ENCODE results near the gene ZNF12. TPM values are rescaled to one million over a fixed set of nuclear protein-coding genes. Genes with fewer than 3 reads are reported as not detected.

ZNF12 gene
- polyA plus RNA-seq, 3 donors, result 4.9 to 8.1 (median 5.7) TPM

DNA sequence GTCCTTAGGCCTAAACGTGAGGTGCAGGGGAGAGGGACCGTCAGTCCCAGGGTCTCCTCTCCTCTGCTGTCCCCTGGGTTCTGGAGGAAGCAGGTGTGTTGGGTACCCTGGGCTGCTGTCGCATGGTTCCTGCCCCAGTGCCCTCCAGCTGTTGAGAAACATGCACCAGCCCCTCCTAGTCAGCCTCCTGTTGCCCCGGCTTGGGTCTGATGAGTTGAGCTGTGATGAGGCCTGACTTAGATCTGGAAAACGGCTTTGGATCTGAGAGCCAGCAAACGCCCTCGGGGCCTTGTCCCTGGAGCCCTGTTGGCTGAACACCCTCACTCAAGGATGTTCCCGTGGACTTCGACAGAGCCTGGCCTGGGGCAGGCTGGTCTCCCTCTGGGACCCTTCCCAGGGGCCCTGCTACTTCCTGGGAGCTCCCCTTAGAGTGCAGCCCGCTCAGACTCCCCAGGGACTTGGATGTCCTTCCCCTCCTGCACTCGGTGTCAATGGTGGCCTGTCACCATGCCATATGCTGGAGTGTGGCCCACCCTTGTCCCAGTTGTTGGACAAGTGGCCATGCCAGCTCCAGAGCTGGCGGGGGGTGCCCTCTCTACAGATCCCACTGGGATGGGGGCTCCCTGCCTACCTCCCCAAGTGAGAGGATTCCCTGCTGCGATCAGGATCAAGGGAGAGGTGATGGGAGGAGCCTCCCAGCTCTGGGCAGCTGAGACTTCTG is 57.3 kb downstream of the ZNF12 start:
- DNase-seq, result peak in 1 of 3 donors; percentile 1
- peaks cover 76 to 90% of the 10 kb centered on the region in 2 donors for H3K36me3 ChIP-seq (replicated peaks in 1 of 2; ENCODE audit: control insufficient read depth in 1 of 2, insufficient read depth in 2 of 2, low read length in 2 of 2)
- no peak overlapping the region for H3K9ac ChIP-seq (ENCODE audit: insufficient read depth, low read length, poor library complexity, severe bottlenecking)
- no peak overlapping the region for H2AFZ ChIP-seq (ENCODE audit: insufficient read depth, low read depth, low read length, poor library complexity, severe bottlenecking)
- no peak overlapping the region for H3K4me2 ChIP-seq (replicated peaks; ENCODE audit: extremely low read depth, low read length, poor library complexity, severe bottlenecking)
- H3K4me1 ChIP-seq (ENCODE audit: control insufficient read depth in 1 of 2, insufficient read depth in 2 of 2, low read length in 2 of 2), result no peaks in the 10 kb centered on the region
- peaks cover 16% of the 10 kb centered on the region for H3K79me2 ChIP-seq (ENCODE audit: insufficient read depth, low read length)
- no peaks in the 10 kb centered on the region for H3K27me3 Mint-ChIP-seq (ENCODE audit: low read depth in 3 of 3)
- WGBS (ENCODE audit: insufficient coverage), result 87% methylated on average over 11 of the region's 13 CpGs
- H3K36me3 Mint-ChIP-seq, result peaks cover 72 to 86% of the 10 kb centered on the region in 2 donors
- H3K4me1 Mint-ChIP-seq, result no peaks in the 10 kb centered on the region
- H3K27ac Mint-ChIP-seq, result no peak overlapping the region
- intact Hi-C loops (cut with micrococcal nuclease), result no loop called here
- H4K20me1 ChIP-seq (ENCODE audit: insufficient read depth, low read length), result peaks cover 54% of the 10 kb centered on the region
- no peak for TF ChIP-seq CTCF (IDR thresholded peaks at IDR 0.05)
- H3K9me3 ChIP-seq (replicated peaks in 1 of 2; ENCODE audit: control insufficient read depth in 1 of 2, insufficient read depth in 1 of 2, low read length in 2 of 2), result peaks cover 34 to 48% of the 10 kb centered on the region in 2 donors
- no peak overlapping the region for H3K4me3 Mint-ChIP-seq
- no peak overlapping the region for H3K4me3 ChIP-seq (replicated peaks in 1 of 3; ENCODE audit: low read depth in 2 of 3, low read length in 3 of 3)
- no peak overlapping the region for H3K27ac ChIP-seq (ENCODE audit: low read depth in 1 of 2, low read length in 2 of 2)
- H3K27me3 ChIP-seq (ENCODE audit: control insufficient read depth in 2 of 2, insufficient read depth in 2 of 2, low read length in 2 of 2), result no peaks in the 10 kb centered on the region
- H3K9me3 Mint-ChIP-seq, result peaks cover 28 to 57% (median 46%) of the 10 kb centered on the region in 7 donors

DNA sequence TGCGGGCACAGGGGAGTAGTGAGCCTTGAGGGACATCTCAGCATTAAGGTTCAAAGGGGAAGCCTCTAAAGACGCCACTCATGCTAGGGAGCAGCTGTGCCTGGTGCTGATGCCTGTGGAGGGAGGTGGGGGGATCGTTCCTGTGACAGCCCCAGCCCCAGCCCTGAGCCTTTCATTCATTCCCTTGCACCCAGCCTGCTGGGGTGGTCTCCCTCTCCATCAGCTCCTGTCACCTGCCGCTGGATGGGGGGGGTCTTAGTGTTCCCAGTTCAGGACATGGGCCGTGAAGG is 58.0 kb downstream of the ZNF12 start:
- Histone ChIP-seq H3K4me3 (replicated peaks in 1 of 3; ENCODE audit: low read depth in 2 of 3, low read length in 3 of 3) (no peak overlapping the region), H3K9me3 (replicated peaks in 1 of 2; ENCODE audit: control insufficient read depth in 1 of 2, insufficient read depth in 1 of 2, low read length in 2 of 2) (peaks cover 34 to 48% of the 10 kb centered on the region in 2 donors), H3K4me1 (ENCODE audit: control insufficient read depth in 1 of 2, insufficient read depth in 2 of 2, low read length in 2 of 2) (no peaks in the 10 kb centered on the region), H3K9ac (ENCODE audit: insufficient read depth, low read length, poor library complexity, severe bottlenecking) (no peak overlapping the region), H4K20me1 (ENCODE audit: insufficient read depth, low read length) (peaks cover 61% of the 10 kb centered on the region), H3K4me2 (replicated peaks; ENCODE audit: extremely low read depth, low read length, poor library complexity, severe bottlenecking) (no peak overlapping the region), H2AFZ (ENCODE audit: insufficient read depth, low read depth, low read length, poor library complexity, severe bottlenecking) (no peak overlapping the region), H3K27me3 (ENCODE audit: control insufficient read depth in 2 of 2, insufficient read depth in 2 of 2, low read length in 2 of 2) (no peaks in the 10 kb centered on the region), H3K27ac (ENCODE audit: low read depth in 1 of 2, low read length in 2 of 2) (no peak overlapping the region), H3K79me2 (ENCODE audit: insufficient read depth, low read length) (peaks cover 16% of the 10 kb centered on the region), H3K36me3 (replicated peaks in 1 of 2; ENCODE audit: control insufficient read depth in 1 of 2, insufficient read depth in 2 of 2, low read length in 2 of 2) (peaks cover 82 to 90% of the 10 kb centered on the region in 2 donors)
- H3K36me3 Mint-ChIP-seq, result peaks cover 78 to 89% of the 10 kb centered on the region in 2 donors
- intact Hi-C loops (cut with micrococcal nuclease), result no loop called here
- H3K4me1 Mint-ChIP-seq, result no peaks in the 10 kb centered on the region
- peaks cover 28 to 57% (median 46%) of the 10 kb centered on the region in 7 donors for H3K9me3 Mint-ChIP-seq
- H3K27me3 Mint-ChIP-seq (ENCODE audit: low read depth in 3 of 3), result no peaks in the 10 kb centered on the region
- TF ChIP-seq CTCF (IDR thresholded peaks at IDR 0.05), result no peak
- H3K27ac Mint-ChIP-seq, result peak overlapping the region in 1 of 7 donors; percentile 45
- 100% methylated on average over 3 of the region's 5 CpGs for WGBS (ENCODE audit: insufficient coverage)
- DNase-seq, result peak in 1 of 3 donors; percentile 1
- H3K4me3 Mint-ChIP-seq, result no peak overlapping the region

Measured in CD14-positive monocyte (primary cell).